Endothelial cell of umbilical vein (primary cell): Measurements from ENCODE around the gene PLCD1. TPM values are rescaled to one million over a fixed set of nuclear protein-coding genes. Genes with fewer than 3 reads are reported as not detected.

ENCODE experiments used
- BruUV-seq: library from RNA; stranded (reverse); fragments of 400-500 nt; replicated peaks from 2 replicates; lab custom pipeline; 2021; lab: Mats Ljungman, UMichigan
- CTCF ChIA-PET: fragments of 300-600, 350-600 bp; sonication (Branson Sonifier 250); formaldehyde crosslinking; loops from one replicate; lab custom pipeline; 2021; ENCODE audit warnings: antibody characterized with exemption, inconsistent platforms; lab: Charles Lee
- POLR2A ChIA-PET: fragments of 300-600, 350-600 bp; sonication (Branson Sonifier 250); formaldehyde crosslinking; loops from one replicate; lab custom pipeline; 2021; ENCODE audit warnings: antibody characterized with exemption, inconsistent platforms; lab: Charles Lee
- DNase-seq: peaks from one replicate; pipeline ENCODE4 v3.0.0-alpha.2; 2011; ENCODE audit warnings: low read depth, low spot score
- FAIRE-seq: peaks from 2 replicates; lab custom pipeline; 2011; peaks lifted over from hg19 to GRCh38; lab: Jason Lieb, UNC
- H2AFZ ChIP-seq: 2 replicates; pipeline ENCODE4 v1.6.0; 2012; ENCODE audit warnings: low read depth, low read length, control low read depth, inconsistent platforms
- H3K27ac ChIP-seq: 2 replicates; pipeline ENCODE4 v1.5.1; 2011; ENCODE audit warnings: low read depth, mild to moderate bottlenecking, control low read depth, low read length, moderate library complexity; ENCODE audit not compliant: insufficient read depth
- H3K27me3 ChIP-seq, 2 experiments: 2 replicates each; pipeline versions ENCODE4 v1.6.0 to v1.6.1; 2011; ENCODE audit warnings: low read length in 2 of 2, mixed read lengths in 1 of 2; ENCODE audit not compliant: control insufficient read depth in 2 of 2, insufficient read depth in 2 of 2
- H3K36me3 ChIP-seq, 2 experiments: 2 replicates in 1 of 2; 3 replicates in 1 of 2; pipeline ENCODE4 v1.5.1; 2011; ENCODE audit warnings: low read length in 2 of 2, mild to moderate bottlenecking in 1 of 2, moderate library complexity in 1 of 2; ENCODE audit not compliant: control insufficient read depth in 2 of 2, insufficient read depth in 2 of 2; ENCODE audit errors: extremely low read depth in 1 of 2
- H3K4me1 ChIP-seq: 3 replicates; pipeline ENCODE4 v1.5.1; 2011; ENCODE audit warnings: mild to moderate bottlenecking, low read length; ENCODE audit not compliant: control insufficient read depth, insufficient read depth; ENCODE audit errors: extremely low read depth
- H3K4me2 ChIP-seq: 2 replicates; pipeline ENCODE4 v1.6.1; 2011; ENCODE audit warnings: low read length, control low read depth, mixed read lengths; ENCODE audit not compliant: insufficient read depth
- H3K4me3 ChIP-seq, 3 experiments: fragments of 200-600 bp in 1 of 3; sonication (generic), shearing (Covaris generic) in 1 of 3; replicated peaks in 1 of 3; 2 replicates each; pipeline ENCODE4 v1.5.1; 2011 to 2016; ENCODE audit warnings: control low read depth in 3 of 3, low read length in 3 of 3, mild to moderate bottlenecking in 2 of 3, inconsistent platforms in 1 of 3, low read depth in 1 of 3, moderate library complexity in 1 of 3; ENCODE audit not compliant: insufficient read depth in 1 of 3
- H3K79me2 ChIP-seq: 2 replicates; pipeline ENCODE4 v1.6.0; 2012; ENCODE audit warnings: low read length, inconsistent platforms; ENCODE audit not compliant: control insufficient read depth, insufficient read depth
- H3K9ac ChIP-seq: replicated peaks from 2 replicates; pipeline ENCODE3; 2011; ENCODE audit warnings: low read length, control low read depth; ENCODE audit not compliant: insufficient read depth; ENCODE audit errors: extremely low read depth
- H3K9me1 ChIP-seq: replicated peaks from 3 replicates; pipeline ENCODE4 v1.6.0; 2011; ENCODE audit warnings: mild to moderate bottlenecking, low read length; ENCODE audit not compliant: control insufficient read depth, insufficient read depth; ENCODE audit errors: extremely low read depth
- H3K9me3 ChIP-seq: replicated peaks from 2 replicates; pipeline ENCODE4 v1.5.1; 2012; ENCODE audit warnings: low read length, inconsistent platforms; ENCODE audit not compliant: control insufficient read depth, insufficient read depth
- H4K20me1 ChIP-seq: replicated peaks from 2 replicates; pipeline ENCODE3; 2011; ENCODE audit warnings: mild to moderate bottlenecking, low read length; ENCODE audit not compliant: control insufficient read depth, insufficient read depth; ENCODE audit errors: extremely low read depth
- CTCF ChIP-seq, 2 donors: IDR thresholded peaks; 1 replicate in 1 of 2; 2 replicates in 1 of 2; pipeline ENCODE4 v1.5.1; 2011; ENCODE audit warnings: low read length in 2 of 2, mild to moderate bottlenecking in 2 of 2, moderate library complexity in 2 of 2, control low read depth in 1 of 2, inconsistent platforms in 1 of 2, low read depth in 1 of 2; ENCODE audit not compliant: insufficient read depth in 1 of 2; ENCODE audit errors: extremely low read depth in 1 of 2
- EZH2 ChIP-seq: IDR thresholded peaks from 2 replicates; pipeline ENCODE4 v1.6.1; 2012; ENCODE audit warnings: borderline replicate concordance, low read depth, mild to moderate bottlenecking, moderate library complexity, low read length, inconsistent platforms; ENCODE audit not compliant: severe bottlenecking
- GATA2 ChIP-seq: IDR thresholded peaks from 2 replicates; pipeline ENCODE4 v1.7.0; 2011; ENCODE audit warnings: low read depth, mild to moderate bottlenecking, moderate library complexity, mixed read lengths, low read length; ENCODE audit not compliant: insufficient read length, insufficient read depth
- JUN ChIP-seq: IDR thresholded peaks from 2 replicates; pipeline ENCODE4 v1.6.1; 2011; ENCODE audit warnings: borderline replicate concordance, low read depth; ENCODE audit not compliant: insufficient read length, insufficient read depth
- MAX ChIP-seq: IDR thresholded peaks from 2 replicates; pipeline ENCODE4 v1.6.1; 2011; ENCODE audit not compliant: insufficient read depth, insufficient read length
- POLR2A ChIP-seq: IDR thresholded peaks from 2 replicates; pipeline ENCODE4 v1.6.1; 2012; ENCODE audit warnings: low read depth, mild to moderate bottlenecking, control low read depth, low read length
- POLR2AphosphoS5 ChIP-seq: IDR thresholded peaks from 2 replicates; pipeline ENCODE4 v1.6.1; 2012; ENCODE audit warnings: low read depth, mild to moderate bottlenecking, control low read depth, low read length, moderate library complexity; ENCODE audit not compliant: insufficient read depth
- dilution Hi-C: fragments of 300-500 bp; cut with MboI; formaldehyde crosslinking; loops from one replicate; pipeline ENCODE4 v1.15.0; 2019; ENCODE audit warnings: low sequenced_read_pairs; ENCODE audit not compliant: extremely low pct_ligation_motif_present
- intact Hi-C: fragments of 100-400 bp; cut with micrococcal nuclease; formaldehyde crosslinking; loops from one replicate; pipeline ENCODE4 v1.10.0; 2022
- polyA plus RNA-seq, 4 experiments: library from polyadenylated mRNA; depleted of rRNA in 3 of 4; stranded (reverse) in 3 of 4; unstranded in 1 of 4; fragments of >200 nt; gene quantifications; 2 replicates each; pipeline versions ENCODE4 v1.2.1 to v1.2.3, GENCODE V29; 2011 to 2012; ENCODE audit warnings: missing spikeins in 1 of 4
- total RNA-seq: library from RNA; stranded (reverse); gene quantifications from 2 replicates; pipeline ENCODE4 v1.2.3, GENCODE V29; 2021

The PLCD1 gene
- total and polyA plus RNA-seq, 2 donors (not counting 3 experiments of a cell fraction or from before 2014, with no cell fraction given), result 12.6 to 15.3 TPM

- Histone ChIP-seq H3K4me1 (no peaks in the 10 kb centered on the region), H3K9ac (no peak overlapping the region), H3K4me3 (no peak overlapping the region), H3K79me2 (no peaks in the 10 kb centered on the region), H2AFZ (no peak overlapping the region), H3K27me3 (no peaks in the 10 kb centered on the region), H3K9me3 (no peaks in the 10 kb centered on the region), H3K27ac (no peak overlapping the region), H3K36me3 (no peaks in the 10 kb centered on the region), H4K20me1 (no peaks in the 10 kb centered on the region), H3K9me1 (no peaks in the 10 kb centered on the region), H3K4me2 (no peak overlapping the region)
- TF ChIP-seq MAX (no peak), GATA2 (no peak), EZH2 (no peak), POLR2AphosphoS5 (no peak), POLR2A (no peak), CTCF (IDR thresholded peaks at IDR 0.05; ENCODE audit: extremely low read depth in 1 of 2, insufficient read depth in 1 of 2, low read depth in 1 of 2, low read length in 2 of 2) (no peak), JUN (no peak)
- CTCF ChIA-PET, result interaction anchor here (6.4 kb wide), 1 partner anchor 13 kb away, joined by 35 read pairs; no protein-coding TSS in a partner anchor
- DNase-seq, result no peak
- BruUV-seq, result no TSS peak
- intact Hi-C loops (no loop called here), dilution Hi-C loops (no loop called here)
- no peak for FAIRE-seq
- POLR2A ChIA-PET, result no interaction called here
Observed at GRCh38 chr3:37987751-37988179, 41.7 kb downstream of the PLCD1 start.
